ENCODE results near the gene ASIC2.

The ASIC2 gene

GRCh38 chr17:33151565-33151964 lies 141.5 kb downstream of the ASIC2 start:
- no peak for DNase-seq (ENCODE audit: low spot score)
- TF ChIP-seq, protein P1, sequence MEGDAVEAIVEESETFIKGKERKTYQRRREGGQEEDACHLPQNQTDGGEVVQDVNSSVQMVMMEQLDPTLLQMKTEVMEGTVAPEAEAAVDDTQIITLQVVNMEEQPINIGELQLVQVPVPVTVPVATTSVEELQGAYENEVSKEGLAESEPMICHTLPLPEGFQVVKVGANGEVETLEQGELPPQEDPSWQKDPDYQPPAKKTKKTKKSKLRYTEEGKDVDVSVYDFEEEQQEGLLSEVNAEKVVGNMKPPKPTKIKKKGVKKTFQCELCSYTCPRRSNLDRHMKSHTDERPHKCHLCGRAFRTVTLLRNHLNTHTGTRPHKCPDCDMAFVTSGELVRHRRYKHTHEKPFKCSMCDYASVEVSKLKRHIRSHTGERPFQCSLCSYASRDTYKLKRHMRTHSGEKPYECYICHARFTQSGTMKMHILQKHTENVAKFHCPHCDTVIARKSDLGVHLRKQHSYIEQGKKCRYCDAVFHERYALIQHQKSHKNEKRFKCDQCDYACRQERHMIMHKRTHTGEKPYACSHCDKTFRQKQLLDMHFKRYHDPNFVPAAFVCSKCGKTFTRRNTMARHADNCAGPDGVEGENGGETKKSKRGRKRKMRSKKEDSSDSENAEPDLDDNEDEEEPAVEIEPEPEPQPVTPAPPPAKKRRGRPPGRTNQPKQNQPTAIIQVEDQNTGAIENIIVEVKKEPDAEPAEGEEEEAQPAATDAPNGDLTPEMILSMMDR (IDR thresholded peaks at IDR 0.05; ENCODE audit: borderline replicate concordance, control extremely low read depth, extremely low read depth, insufficient read depth, missing control alignments): no peak
- in situ Hi-C loops (cut with MboI; ENCODE audit: low sequenced_read_pairs, unreplicated experiment): no loop called here

DNA sequence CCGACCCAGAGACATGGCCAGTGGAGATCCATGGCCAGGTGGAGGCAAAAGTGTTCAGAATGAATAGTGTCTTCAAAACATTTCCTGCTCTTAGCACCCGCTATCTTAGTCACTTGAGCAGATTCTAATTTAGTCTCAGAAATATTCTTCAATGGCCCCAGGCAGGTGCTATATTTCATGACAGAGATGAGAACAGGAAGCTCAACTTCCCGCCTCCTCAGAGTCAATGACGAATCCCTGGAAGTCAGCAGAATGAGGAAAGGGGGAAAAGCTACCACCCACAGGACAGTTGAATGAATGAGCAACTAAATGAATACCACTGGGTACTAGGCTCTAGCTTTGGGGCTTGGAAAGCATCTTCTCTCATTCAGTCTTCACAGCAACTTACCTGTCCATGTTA lies 147.2 kb downstream of the ASIC2 start:
- no peak for DNase-seq (ENCODE audit: low spot score)
- in situ Hi-C loops (cut with MboI; ENCODE audit: low sequenced_read_pairs, unreplicated experiment): no loop called here
- TF ChIP-seq, protein P1 (IDR thresholded peaks at IDR 0.05; ENCODE audit: borderline replicate concordance, control extremely low read depth, extremely low read depth, insufficient read depth, missing control alignments): no peak

GRCh38 chr17:33144837-33145236 lies 148.3 kb downstream of the ASIC2 start:
- DNase-seq (ENCODE audit: low spot score): no peak
- in situ Hi-C loops (cut with MboI; ENCODE audit: low sequenced_read_pairs, unreplicated experiment): no loop called here
- TF ChIP-seq, protein P1 (IDR thresholded peaks at IDR 0.05; ENCODE audit: borderline replicate concordance, control extremely low read depth, extremely low read depth, insufficient read depth, missing control alignments): no peak

- DNase-seq (ENCODE audit: low spot score): peak; percentile 31
- in situ Hi-C loops (cut with MboI; ENCODE audit: low sequenced_read_pairs, unreplicated experiment): no loop called here
- TF ChIP-seq, protein P1 (IDR thresholded peaks at IDR 0.05; ENCODE audit: borderline replicate concordance, control extremely low read depth, extremely low read depth, insufficient read depth, missing control alignments): no peak
These were observed 150.3 kb downstream of the ASIC2 start for GRCh38 chr17:33142705-33143299.

- DNase-seq (ENCODE audit: low spot score): no peak
- TF ChIP-seq, protein P1 (IDR thresholded peaks at IDR 0.05; ENCODE audit: borderline replicate concordance, control extremely low read depth, extremely low read depth, insufficient read depth, missing control alignments): no peak
- in situ Hi-C loops (cut with MboI; ENCODE audit: low sequenced_read_pairs, unreplicated experiment): no loop called here
These were observed 152.5 kb downstream of the ASIC2 start for GRCh38 chr17:33140413-33141099.

- no peak for DNase-seq (ENCODE audit: low spot score)
- in situ Hi-C loops (cut with MboI; ENCODE audit: low sequenced_read_pairs, unreplicated experiment): loop anchor here (10.0 kb wide), 1 partner anchor 64 kb away; no protein-coding TSS in a partner anchor
- TF ChIP-seq, protein P1 (IDR thresholded peaks at IDR 0.05; ENCODE audit: borderline replicate concordance, control extremely low read depth, extremely low read depth, insufficient read depth, missing control alignments): no peak
These were observed 154.5 kb downstream of the ASIC2 start for GRCh38 chr17:33138627-33139026.
